Measurements from ENCODE around the gene SMARCD1.
"Not testable (repeated sequence)": the region's sequence is repeated elsewhere in the genome, so short reads cannot be mapped to it uniquely, and the experiment has no call there.

SMARCD1 gene

GRCh38 chr12:50142993-50143392 is 57.9 kb downstream of the SMARCD1 start:
- DNase-seq (ENCODE audit: low spot score), result no peak

- DNase-seq (ENCODE audit: low spot score), result no peak
Observed at GRCh38 chr12:50145439-50145838, 60.3 kb downstream of the SMARCD1 start.

GRCh38 chr12:50147281-50147680 is 62.1 kb downstream of the SMARCD1 start:
- DNase-seq (ENCODE audit: low spot score), result no peak

- not testable (repeated sequence) for DNase-seq (ENCODE audit: low spot score)
Observed at GRCh38 chr12:50148011-50148410, 62.9 kb downstream of the SMARCD1 start.

- DNase-seq (ENCODE audit: low spot score), result no peak
Observed at GRCh38 chr12:50149311-50149710, 64.2 kb downstream of the SMARCD1 start.
